Aortic smooth muscle cell (primary cell): Measurements from ENCODE around the gene PCDHA3. TPM values are rescaled to one million over a fixed set of nuclear protein-coding genes. Genes with fewer than 3 reads are reported as not detected.

Source experiments
- total RNA-seq: library from RNA; depleted of rRNA; stranded (reverse); fragments of >200 nt; gene quantifications from 2 replicates; pipeline ENCODE4 v1.2.3, GENCODE V29; 2014

The PCDHA3 gene
- total RNA-seq: 0.13 and 0.37 TPM in 2 replicates

GRCh38 chr5:140800816-140801493 is at the start of gene PCDHA3:
TSS of gene PCDHA3 (plus strand) at chr5:140801057.

GRCh38 chr5:140785905-140786686 is 14.8 kb upstream of the PCDHA3 start, which contains the start of gene PCDHA1:
TSS of gene PCDHA1 (plus strand) at chr5:140786140.

GRCh38 chr5:140794595-140795258 is 6.1 kb upstream of the PCDHA3 start, which contains the start of gene PCDHA2:
TSS of gene PCDHA2 (plus strand) at chr5:140794852.

GRCh38 chr5:140806834-140807775 is 6.2 kb downstream of the PCDHA3 start, which contains the start of gene PCDHA4:
TSS of gene PCDHA4 (plus strand) at chr5:140807068.

DNA sequence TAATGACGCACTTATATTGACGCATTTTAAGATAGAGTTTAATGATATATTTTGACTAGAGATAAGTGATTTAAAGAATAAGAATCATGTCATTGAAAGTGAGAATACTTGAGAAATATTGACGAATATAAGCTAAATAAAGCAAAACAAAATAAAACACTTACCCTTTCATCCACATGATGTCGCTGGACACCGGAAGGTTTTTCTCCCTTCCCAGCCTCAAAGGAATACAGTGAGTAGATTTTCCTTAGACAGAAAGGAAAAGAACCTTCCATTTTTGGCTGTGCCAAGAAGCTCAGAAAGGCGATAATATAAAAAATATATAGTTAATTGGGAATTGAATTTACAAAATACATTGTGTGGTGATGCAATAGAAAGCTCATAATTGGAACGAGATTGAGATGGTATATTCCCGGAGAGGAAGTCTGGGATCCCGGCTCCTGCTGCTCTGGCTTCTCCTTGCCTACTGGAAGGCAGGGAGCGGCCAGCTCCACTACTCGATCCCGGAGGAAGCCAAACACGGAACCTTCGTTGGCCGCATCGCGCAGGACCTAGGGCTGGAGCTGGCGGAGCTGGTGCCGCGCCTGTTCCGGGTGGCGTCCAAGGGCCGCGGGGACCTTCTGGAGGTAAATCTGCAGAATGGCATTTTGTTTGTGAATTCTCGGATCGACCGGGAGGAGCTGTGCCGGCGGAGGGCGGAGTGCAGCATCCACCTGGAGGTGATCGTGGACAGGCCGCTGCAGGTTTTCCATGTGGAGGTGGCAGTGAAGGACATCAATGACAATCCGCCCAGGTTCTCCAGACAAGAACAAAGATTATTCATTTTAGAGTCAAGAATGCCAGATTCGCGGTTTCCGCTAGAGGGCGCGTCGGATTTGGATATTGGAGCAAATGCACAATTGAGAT is 20.8 kb downstream of the PCDHA3 start, which contains the start of gene PCDHA5:
Gene PCDHA5, plus strand, starts transcription at position 239 of the 906 bp plus-strand sequence.

DNA sequence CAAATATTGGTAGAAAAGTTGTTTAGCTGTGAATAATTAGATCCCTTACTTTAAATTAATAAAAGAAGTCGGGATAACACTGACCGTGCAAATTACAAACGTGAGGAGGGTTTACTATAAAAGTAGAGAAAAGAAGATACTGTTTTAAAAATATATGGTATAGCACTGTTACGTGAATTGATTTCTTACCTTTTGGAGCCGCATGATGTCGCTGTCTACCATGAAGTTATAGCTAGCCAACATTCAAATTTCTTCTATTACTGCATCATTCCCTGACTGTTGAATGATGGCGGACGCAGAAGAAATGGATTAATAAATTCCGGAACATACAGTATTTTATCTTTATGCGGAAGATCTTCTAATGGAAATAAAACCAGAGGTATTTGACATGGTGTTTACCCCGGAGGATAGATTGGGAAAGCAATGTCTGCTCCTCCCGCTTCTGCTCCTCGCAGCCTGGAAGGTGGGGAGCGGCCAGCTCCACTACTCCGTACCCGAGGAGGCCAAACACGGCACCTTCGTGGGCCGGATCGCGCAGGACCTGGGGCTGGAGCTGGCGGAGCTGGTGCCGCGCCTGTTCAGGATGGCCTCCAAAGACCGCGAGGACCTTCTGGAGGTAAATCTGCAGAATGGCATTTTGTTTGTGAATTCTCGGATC is 27.0 kb downstream of the PCDHA3 start, which contains the start of gene PCDHA6:
Gene PCDHA6, plus strand, starts transcription at position 257 of the 658 bp plus-strand sequence. Its CDS starts 132 bp downstream, at position 389.

DNA sequence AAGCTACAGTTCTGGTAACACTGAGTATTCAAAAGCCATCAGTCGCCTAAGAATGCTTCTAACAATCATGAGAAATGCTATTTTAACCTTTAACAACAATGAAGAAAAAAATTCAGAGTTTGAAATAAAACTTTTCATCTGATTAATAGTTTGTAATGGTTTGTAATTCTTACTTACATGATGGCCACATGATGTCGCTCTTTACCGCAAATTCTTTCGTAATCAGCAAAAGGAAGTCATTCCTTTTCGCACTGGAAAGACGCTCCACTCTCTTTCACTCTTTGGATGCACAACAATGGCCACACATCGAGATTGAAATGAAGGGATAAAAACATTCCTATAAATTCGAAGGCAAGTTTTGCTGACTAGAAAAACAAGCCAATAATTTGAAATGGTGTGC is 33.1 kb downstream of the PCDHA3 start, which contains the start of gene PCDHA7:
Gene PCDHA7, plus strand, starts transcription at position 277 of the 400 bp plus-strand sequence. Its CDS starts 115 bp downstream, at position 392.

GRCh38 chr5:140840978-140841962 is 40.4 kb downstream of the PCDHA3 start, which contains the start of gene PCDHA8:
TSS of gene PCDHA8 (plus strand) at chr5:140841187. CDS start at chr5:140841322, 135 bp downstream.

DNA sequence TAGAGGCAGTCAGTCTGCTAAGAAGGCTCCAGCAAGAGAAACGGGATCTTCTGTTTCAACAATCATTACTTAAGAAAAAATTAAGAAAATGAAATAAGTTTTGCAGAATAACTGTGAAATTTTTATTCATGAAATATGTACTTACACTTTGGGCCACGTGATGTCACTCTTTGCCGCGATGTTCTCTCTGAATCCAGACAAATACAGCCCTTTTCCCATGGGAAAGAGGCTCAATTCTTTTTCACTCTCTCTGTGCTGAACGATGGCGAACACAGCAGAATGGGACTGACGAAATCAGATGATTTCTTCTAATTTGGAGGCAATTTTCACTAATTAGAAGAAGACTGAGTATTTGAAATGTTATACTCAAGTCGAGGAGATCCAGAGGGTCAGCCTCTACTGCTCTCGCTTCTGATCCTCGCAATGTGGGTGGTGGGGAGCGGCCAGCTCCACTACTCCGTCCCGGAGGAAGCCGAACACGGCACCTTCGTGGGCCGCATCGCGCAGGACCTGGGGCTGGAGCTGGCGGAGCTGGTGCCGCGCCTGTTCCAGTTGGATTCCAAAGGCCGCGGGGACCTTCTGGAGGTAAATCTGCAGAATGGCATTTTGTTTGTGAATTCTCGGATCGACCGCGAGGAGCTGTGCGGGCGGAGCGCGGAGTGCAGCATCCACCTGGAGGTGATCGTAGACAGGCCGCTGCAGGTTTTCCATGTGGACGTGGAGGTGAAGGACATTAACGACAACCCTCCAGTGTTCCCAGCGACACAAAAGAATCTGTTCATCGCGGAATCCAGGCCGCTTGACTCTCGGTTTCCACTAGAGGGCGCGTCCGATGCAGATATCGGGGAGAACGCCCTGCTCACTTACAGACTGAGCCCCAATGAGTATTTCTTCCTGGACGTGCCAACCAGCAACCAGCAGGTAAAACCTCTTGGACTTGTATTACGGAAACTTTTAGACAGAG is 47.6 kb downstream of the PCDHA3 start, which contains the start of gene PCDHA9:
Gene PCDHA9, plus strand, starts transcription at position 244 of the 964 bp plus-strand sequence. Its CDS starts 114 bp downstream, at position 358.

Other genes with a start within 250 kb of the PCDHA3 start
- 41.2 and 47.4 TPM in 2 replicates for gene SRA1, start 243.6 kb upstream of the PCDHA3 start, total RNA-seq
- 14.8 and 20.7 TPM in 2 replicates for gene APBB3, start 236.5 kb upstream of the PCDHA3 start, total RNA-seq
- 18.5 and 19.0 TPM in 2 replicates for gene SLC35A4, start 236.2 kb upstream of the PCDHA3 start, total RNA-seq
- 1.6 and 2.4 TPM in 2 replicates for gene CD14, start 167.9 kb upstream of the PCDHA3 start, total RNA-seq
- 6.1 and 7.0 TPM in 2 replicates for gene TMCO6, start 161.6 kb upstream of the PCDHA3 start, total RNA-seq
- gene NDUFA2, start 153.4 kb upstream of the PCDHA3 start, total RNA-seq: 65.8 and 88.1 TPM in 2 replicates
- 133 and 154 TPM in 2 replicates for gene IK, start 153.2 kb upstream of the PCDHA3 start, total RNA-seq
- 22.3 and 30.0 TPM in 2 replicates for gene WDR55, start 136.2 kb upstream of the PCDHA3 start, total RNA-seq
- 0.13 and 0.19 TPM in 2 replicates for gene DND1, start 127.5 kb upstream of the PCDHA3 start, total RNA-seq
- gene HARS1, start 109.7 kb upstream of the PCDHA3 start, total RNA-seq: 74.6 and 92.6 TPM in 2 replicates
- 24.6 and 29.1 TPM in 2 replicates for gene HARS2, start 109.6 kb upstream of the PCDHA3 start, total RNA-seq
- 67.6 and 72.0 TPM in 2 replicates for gene ZMAT2, start 100.6 kb upstream of the PCDHA3 start, total RNA-seq
- gene PCDHA1, start 14.9 kb upstream of the PCDHA3 start, total RNA-seq: under 0.01 and 0.06 TPM in 2 replicates
- gene PCDHA2, start 6.2 kb upstream of the PCDHA3 start, total RNA-seq: 0.06 TPM in 1 of 2 replicates, not detected in the other
- gene PCDHA4, start 6.0 kb downstream of the PCDHA3 start, total RNA-seq: 0.26 and 0.37 TPM in 2 replicates
- 0.06 TPM in 1 of 2 replicates, not detected in the other for gene PCDHA5, start 20.6 kb downstream of the PCDHA3 start, total RNA-seq
- 0.26 and 0.44 TPM in 2 replicates for gene PCDHA6, start 26.9 kb downstream of the PCDHA3 start, total RNA-seq
- gene PCDHA7, start 33.2 kb downstream of the PCDHA3 start, total RNA-seq: 0.13 and 0.37 TPM in 2 replicates
- 0.06 TPM in 1 of 2 replicates, not detected in the other for gene PCDHA8, start 40.1 kb downstream of the PCDHA3 start, total RNA-seq
- gene PCDHA9, start 47.3 kb downstream of the PCDHA3 start, total RNA-seq: under 0.01 and 0.06 TPM in 2 replicates
- under 0.01 and 0.06 TPM in 2 replicates for gene PCDHA10, start 54.8 kb downstream of the PCDHA3 start, total RNA-seq
- 0.06 and 0.13 TPM in 2 replicates for gene PCDHA11, start 67.9 kb downstream of the PCDHA3 start, total RNA-seq
- under 0.01 and 0.06 TPM in 2 replicates for gene PCDHA12, start 74.3 kb downstream of the PCDHA3 start, total RNA-seq
- under 0.01 and 0.19 TPM in 2 replicates for gene PCDHA13, start 81.1 kb downstream of the PCDHA3 start, total RNA-seq
- gene PCDHAC1, start 125.2 kb downstream of the PCDHA3 start, total RNA-seq: 0.06 and 0.13 TPM in 2 replicates
- gene PCDHAC2, start 165.4 kb downstream of the PCDHA3 start, total RNA-seq: 0.31 and 0.53 TPM in 2 replicates